Activated CD8-positive, alpha-beta T cell treated with anti-CD3 and anti-CD28 coated beads, Interleukin-2, amount 10 ng/mL, durations not matched to agents 7 days and 5 days (primary cell): ENCODE data around the gene NTM. TPM values are rescaled to one million over a fixed set of nuclear protein-coding genes. Genes with fewer than 3 reads are reported as not detected.

Source experiments
- ATAC-seq: fragments of 150-1000 bp; cut with Tn5 transposase; one replicate; pipeline ENCODE4 v1.10.0; 2021; ENCODE audit warnings: moderate library complexity
- CTCF ChIA-PET: fragments of 350-600 bp; sonication (Branson Sonifier 250); formaldehyde crosslinking; loops from one replicate; lab custom pipeline; 2021; ENCODE audit warnings: antibody characterized with exemption; lab: Charles Lee
- POLR2A ChIA-PET: fragments of 350-600 bp; sonication (Branson Sonifier 250); formaldehyde crosslinking; loops from one replicate; lab custom pipeline; 2021; ENCODE audit warnings: antibody characterized with exemption; lab: Charles Lee
- DNase-seq: peaks from one replicate; pipeline ENCODE4 v3.0.0-alpha.2; 2020
- H3K27ac Mint-ChIP-seq: one replicate; pipeline ENCODE4 v1.8.0; 2021; ENCODE audit warnings: mild to moderate bottlenecking, mixed read lengths
- H3K27me3 Mint-ChIP-seq: one replicate; pipeline ENCODE4 v1.8.0; 2021; ENCODE audit warnings: low read depth, mixed read lengths
- H3K36me3 Mint-ChIP-seq: one replicate; pipeline ENCODE4 v1.8.0; 2021; ENCODE audit warnings: low read depth, mixed read lengths
- H3K4me1 Mint-ChIP-seq: one replicate; pipeline ENCODE4 v1.8.0; 2021; ENCODE audit warnings: low read depth, mixed read lengths
- H3K4me3 Mint-ChIP-seq: one replicate; pipeline ENCODE4 v1.8.0; 2021; ENCODE audit warnings: mild to moderate bottlenecking, mixed read lengths
- H3K9me3 Mint-ChIP-seq: one replicate; pipeline ENCODE4 v1.8.0; 2022; ENCODE audit warnings: mixed read lengths; ENCODE audit not compliant: insufficient read depth
- total RNA-seq, 2 experiments: library from RNA; stranded (reverse); gene quantifications; one replicate each; pipeline ENCODE4 v1.2.3, GENCODE V29; 2021

Gene NTM
- total RNA-seq, 2 experiments from 2014 or later = not detected

- H3K4me1 Mint-ChIP-seq = no peaks in the 10 kb centered on the region
- no peak overlapping the region for H3K4me3 Mint-ChIP-seq
- no peak for ATAC-seq
- no peak for DNase-seq
- ChIA-PET CTCF (no interaction called here), POLR2A (no interaction called here)
- H3K9me3 Mint-ChIP-seq = peaks cover 3% of the 10 kb centered on the region
- no peaks in the 10 kb centered on the region for H3K36me3 Mint-ChIP-seq
- no peak overlapping the region for H3K27ac Mint-ChIP-seq
- no peaks in the 10 kb centered on the region for H3K27me3 Mint-ChIP-seq
Measured at GRCh38 chr11:131606811-131607335, 236.5 kb downstream of the NTM start.

- DNase-seq = no peak
- Mint-ChIP-seq H3K4me1 (no peaks in the 10 kb centered on the region), H3K27me3 (no peaks in the 10 kb centered on the region), H3K9me3 (peaks cover 3% of the 10 kb centered on the region), H3K27ac (no peak overlapping the region), H3K36me3 (no peaks in the 10 kb centered on the region), H3K4me3 (no peak overlapping the region)
- POLR2A ChIA-PET = no interaction called here
- CTCF ChIA-PET = no interaction called here
- ATAC-seq = no peak
Measured at GRCh38 chr11:131609337-131609736, 238.9 kb downstream of the NTM start.

GRCh38 chr11:131609921-131610320 is 239.5 kb downstream of the NTM start:
- no peaks in the 10 kb centered on the region for H3K27me3 Mint-ChIP-seq
- ATAC-seq = no peak

GRCh38 chr11:131611322-131611721 is 240.9 kb downstream of the NTM start:
- ATAC-seq (no peak), DNase-seq (no peak)
- ChIA-PET CTCF (no interaction called here), POLR2A (interaction anchor here (1.1 kb wide), 1 partner anchor 19 kb away, joined by 4 read pairs; no protein-coding TSS in a partner anchor)
- H3K9me3 Mint-ChIP-seq = peaks cover 3% of the 10 kb centered on the region
- H3K27me3 Mint-ChIP-seq = no peaks in the 10 kb centered on the region
- H3K27ac Mint-ChIP-seq = no peak overlapping the region
- H3K4me1 Mint-ChIP-seq = no peaks in the 10 kb centered on the region
- no peak overlapping the region for H3K4me3 Mint-ChIP-seq
- no peaks in the 10 kb centered on the region for H3K36me3 Mint-ChIP-seq

More at GRCh38 chr11:131609921-131610320, 239.5 kb downstream of the NTM start:
- POLR2A ChIA-PET = no interaction called here
- Mint-ChIP-seq H3K4me1 (no peaks in the 10 kb centered on the region), H3K4me3 (no peak overlapping the region), H3K36me3 (no peaks in the 10 kb centered on the region), H3K27ac (no peak overlapping the region), H3K9me3 (peaks cover 3% of the 10 kb centered on the region)
- CTCF ChIA-PET = no interaction called here
- DNase-seq = no peak

- Mint-ChIP-seq H3K9me3 (peaks cover 3% of the 10 kb centered on the region), H3K4me1 (no peaks in the 10 kb centered on the region), H3K27ac (no peak overlapping the region), H3K4me3 (no peak overlapping the region), H3K36me3 (no peaks in the 10 kb centered on the region), H3K27me3 (no peaks in the 10 kb centered on the region)
- POLR2A ChIA-PET = interaction anchor here (1.1 kb wide), 1 partner anchor 18 kb away, joined by 4 read pairs; no protein-coding TSS in a partner anchor
- ATAC-seq (no peak), DNase-seq (no peak)
- CTCF ChIA-PET = no interaction called here
Measured at GRCh38 chr11:131612533-131612932, 242.1 kb downstream of the NTM start.

- Mint-ChIP-seq H3K36me3 (no peaks in the 10 kb centered on the region), H3K27me3 (no peaks in the 10 kb centered on the region), H3K4me1 (no peaks in the 10 kb centered on the region), H3K27ac (no peak overlapping the region), H3K9me3 (no peaks in the 10 kb centered on the region), H3K4me3 (no peak overlapping the region)
- no peak for DNase-seq
- ChIA-PET POLR2A (no interaction called here), CTCF (no interaction called here)
- ATAC-seq = no peak
Measured at GRCh38 chr11:131614631-131615030, 244.2 kb downstream of the NTM start.

GRCh38 chr11:131615611-131616010 is 245.2 kb downstream of the NTM start:
- ChIA-PET CTCF (no interaction called here), POLR2A (no interaction called here)
- Mint-ChIP-seq H3K27me3 (no peaks in the 10 kb centered on the region), H3K36me3 (no peaks in the 10 kb centered on the region), H3K27ac (no peak overlapping the region), H3K9me3 (no peaks in the 10 kb centered on the region), H3K4me3 (no peak overlapping the region), H3K4me1 (no peaks in the 10 kb centered on the region)
- DNase-seq (no peak), ATAC-seq (no peak)

- no peaks in the 10 kb centered on the region for H3K4me1 Mint-ChIP-seq
- DNase-seq (no peak), ATAC-seq (no peak)
- no peaks in the 10 kb centered on the region for H3K27me3 Mint-ChIP-seq
- no peak overlapping the region for H3K27ac Mint-ChIP-seq
- H3K4me3 Mint-ChIP-seq = no peak overlapping the region
- no peaks in the 10 kb centered on the region for H3K36me3 Mint-ChIP-seq
- POLR2A ChIA-PET = no interaction called here
- CTCF ChIA-PET = no interaction called here
- no peaks in the 10 kb centered on the region for H3K9me3 Mint-ChIP-seq
Measured at GRCh38 chr11:131616481-131617140, 246.2 kb downstream of the NTM start.

GRCh38 chr11:131618201-131618600 is 247.8 kb downstream of the NTM start:
- DNase-seq (no peak), ATAC-seq (no peak)
- H3K36me3 Mint-ChIP-seq = no peaks in the 10 kb centered on the region
- no peaks in the 10 kb centered on the region for H3K27me3 Mint-ChIP-seq
- H3K4me1 Mint-ChIP-seq = no peaks in the 10 kb centered on the region
- no peak overlapping the region for H3K4me3 Mint-ChIP-seq
- H3K9me3 Mint-ChIP-seq = no peaks in the 10 kb centered on the region
- H3K27ac Mint-ChIP-seq = no peak overlapping the region
- ChIA-PET POLR2A (no interaction called here), CTCF (no interaction called here)

GRCh38 chr11:131622193-131622592 is 251.8 kb downstream of the NTM start:
- Mint-ChIP-seq H3K36me3 (no peaks in the 10 kb centered on the region), H3K27ac (no peak overlapping the region), H3K4me1 (no peaks in the 10 kb centered on the region), H3K27me3 (peaks cover 8% of the 10 kb centered on the region), H3K9me3 (no peaks in the 10 kb centered on the region), H3K4me3 (no peak overlapping the region)
- ChIA-PET CTCF (no interaction called here), POLR2A (no interaction called here)
- ATAC-seq = no peak
- no peak for DNase-seq

GRCh38 chr11:131624531-131624930 is 254.1 kb downstream of the NTM start:
- ChIA-PET CTCF (no interaction called here), POLR2A (no interaction called here)
- ATAC-seq = no peak
- peaks cover 15% of the 10 kb centered on the region for H3K27me3 Mint-ChIP-seq
- no peak overlapping the region for H3K4me3 Mint-ChIP-seq
- DNase-seq = no peak
- H3K9me3 Mint-ChIP-seq = no peaks in the 10 kb centered on the region
- no peaks in the 10 kb centered on the region for H3K4me1 Mint-ChIP-seq
- H3K27ac Mint-ChIP-seq = no peak overlapping the region
- no peaks in the 10 kb centered on the region for H3K36me3 Mint-ChIP-seq

GRCh38 chr11:131626788-131627187 is 256.4 kb downstream of the NTM start:
- H3K9me3 Mint-ChIP-seq = no peaks in the 10 kb centered on the region
- ChIA-PET POLR2A (no interaction called here), CTCF (interaction anchor here (0.7 kb wide), 1 partner anchor 43 kb away, joined by 3 read pairs; no protein-coding TSS in a partner anchor)
- no peak overlapping the region for H3K4me3 Mint-ChIP-seq
- peaks cover 15% of the 10 kb centered on the region for H3K27me3 Mint-ChIP-seq
- ATAC-seq (no peak), DNase-seq (no peak)
- H3K36me3 Mint-ChIP-seq = no peaks in the 10 kb centered on the region
- no peaks in the 10 kb centered on the region for H3K4me1 Mint-ChIP-seq
- H3K27ac Mint-ChIP-seq = no peak overlapping the region
